HFFc6 (cell line): Measurements from ENCODE around the gene RPE. TPM values are rescaled to one million over a fixed set of nuclear protein-coding genes. Genes with fewer than 3 reads are reported as not detected.

ENCODE experiments used
- DNase-seq: peaks from one replicate; pipeline ENCODE4 v3.0.0-alpha.2; 2018
- H3K27ac Mint-ChIP-seq: 2 replicates; pipeline ENCODE4 v1.8.0; 2020; ENCODE audit warnings: mild to moderate bottlenecking, mixed read lengths
- H3K27me3 Mint-ChIP-seq: 2 replicates; pipeline ENCODE4 v1.8.0; 2021; ENCODE audit warnings: mild to moderate bottlenecking, moderate library complexity, mixed read lengths; ENCODE audit not compliant: insufficient read depth
- H3K36me3 Mint-ChIP-seq: 2 replicates; pipeline ENCODE4 v1.8.0; 2021; ENCODE audit warnings: low read depth, mixed read lengths
- H3K4me1 Mint-ChIP-seq: 2 replicates; pipeline ENCODE4 v1.8.0; 2020; ENCODE audit warnings: low read depth, mixed read lengths
- H3K4me3 Mint-ChIP-seq: 2 replicates; pipeline ENCODE4 v1.8.0; 2020; ENCODE audit warnings: mild to moderate bottlenecking, moderate library complexity, mixed read lengths
- H3K9me3 Mint-ChIP-seq: 2 replicates; pipeline ENCODE4 v1.8.0; 2020; ENCODE audit warnings: mild to moderate bottlenecking, mixed read lengths
- CTCF ChIP-seq: fragments of 200-600 bp; sonication (generic); IDR thresholded peaks from 2 replicates; pipeline ENCODE4 v1.5.0; 2021; ENCODE audit warnings: antibody characterized with exemption, mild to moderate bottlenecking
- long read RNA-seq: library from polyadenylated mRNA; unstranded; transcript quantifications from one replicate; pipeline ENCODE4 v2.0.0, GENCODE V29; 2019
- total RNA-seq, 6 experiments: library from RNA; stranded (reverse); fragmentation: NEBNext Ultra II Directional; extraction: Animal tissue kit (Norgen Biotek cat#: 25700); gene quantifications; 2 replicates in 1 of 6; 3 replicates in 5 of 6; pipeline ENCODE4 v1.2.3, GENCODE V29; 2021

RPE gene
- total RNA-seq: 10 to 100 TPM; 58.9 to 70.9 (median 67.3) TPM
- long read RNA-seq, transcript RPE-202 (6 exons, 2,569 nt): major isoform, 78 of 100 reads
- long read RNA-seq, partial matches to known transcripts: 4 of 100 reads
- long read RNA-seq, other reads (novel, unspliced or antisense): 11 of 100 reads

GRCh38 chr2:210002158-210003157, at the start of gene RPE:
RPE (plus strand) TSS chr2:210002638; CDS start chr2:210002662, 24 bp downstream.
- TF ChIP-seq CTCF: peak; percentile 11; the same call in 1 of the 2 replicates
- peaks cover 49% of the 10 kb centered on the region for H3K4me1 Mint-ChIP-seq
- H3K4me3 Mint-ChIP-seq: peak within 1 kb of the TSS; percentile 93
- H3K36me3 Mint-ChIP-seq: peaks cover 9% of the 10 kb centered on the region; the same call in 1 of the 2 replicates
- H3K27ac Mint-ChIP-seq: peak within 1 kb of the TSS; percentile 79
- DNase-seq: peak; percentile 92
- no peaks in the 10 kb centered on the region for H3K27me3 Mint-ChIP-seq
- H3K9me3 Mint-ChIP-seq: no peaks in the 10 kb centered on the region

- DNase-seq: no peak
- Mint-ChIP-seq H3K36me3 (no peaks in the 10 kb centered on the region), H3K27me3 (no peaks in the 10 kb centered on the region; the same call in 1 of the 2 replicates), H3K4me1 (no peaks in the 10 kb centered on the region), H3K4me3 (no peak overlapping the region), H3K27ac (no peak overlapping the region), H3K9me3 (0 out of 2 replicates have a peak, but pooled peaks cover 4% of the 10 kb centered on the region)
- no peak for TF ChIP-seq CTCF
Observed at GRCh38 chr2:209956271-209956670, 46.2 kb upstream of the RPE start.

GRCh38 chr2:209958016-209958415, 44.4 kb upstream of the RPE start:
- Mint-ChIP-seq H3K9me3 (no peaks in the 10 kb centered on the region), H3K4me3 (no peak overlapping the region), H3K27ac (no peak overlapping the region), H3K27me3 (no peaks in the 10 kb centered on the region; the same call in 1 of the 2 replicates), H3K4me1 (no peaks in the 10 kb centered on the region), H3K36me3 (no peaks in the 10 kb centered on the region)
- no peak for TF ChIP-seq CTCF
- DNase-seq: no peak

- Mint-ChIP-seq H3K36me3 (no peaks in the 10 kb centered on the region), H3K27ac (no peak overlapping the region), H3K27me3 (no peaks in the 10 kb centered on the region; the same call in 1 of the 2 replicates), H3K9me3 (no peaks in the 10 kb centered on the region), H3K4me3 (no peak overlapping the region), H3K4me1 (no peaks in the 10 kb centered on the region)
- no peak for TF ChIP-seq CTCF
- no peak for DNase-seq
Observed at GRCh38 chr2:209960045-209960444, 42.4 kb upstream of the RPE start.

GRCh38 chr2:209960676-209961630, 41.5 kb upstream of the RPE start:
- H3K27me3 Mint-ChIP-seq: no peaks in the 10 kb centered on the region; the same call in 1 of the 2 replicates
- H3K4me1 Mint-ChIP-seq: no peaks in the 10 kb centered on the region
- H3K9me3 Mint-ChIP-seq: no peaks in the 10 kb centered on the region
- H3K27ac Mint-ChIP-seq: no peak overlapping the region
- no peak overlapping the region for H3K4me3 Mint-ChIP-seq
- peak; percentile 80 for TF ChIP-seq CTCF
- no peaks in the 10 kb centered on the region for H3K36me3 Mint-ChIP-seq
- peak; percentile 30 for DNase-seq
